NCI-H187 treated with DMSO at 0.1 percent for 48 hours (cell line): ENCODE measurements around the gene ZFHX3.

Source experiments
- DNase-seq: peaks from one replicate; lab custom pipeline; 2025; lab: John Stamatoyannopoulos, UW

The ZFHX3 gene

GRCh38 chr16:73054813-73055482 lies 7.0 kb upstream of the ZFHX3 start:
- no peak for DNase-seq

- no peak for DNase-seq
Observed at GRCh38 chr16:73054498-73054812, 6.5 kb upstream of the ZFHX3 start.

DNA sequence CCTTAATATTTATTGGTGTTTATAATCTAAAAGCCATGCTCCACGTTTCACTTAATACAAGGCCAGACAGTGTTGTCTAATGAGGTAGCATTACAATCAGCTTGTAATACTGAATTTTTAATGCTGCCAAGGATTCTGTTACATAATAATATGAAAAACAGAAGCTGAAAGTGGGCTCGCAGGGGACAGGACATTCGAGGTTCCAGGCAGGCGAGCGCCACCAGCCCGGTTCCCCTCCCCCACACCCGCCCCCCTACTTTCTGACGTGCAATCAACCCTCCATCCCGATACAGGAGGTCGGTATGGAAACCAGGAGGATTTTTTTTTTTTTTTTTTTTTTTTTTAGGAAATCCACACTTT lies 6.2 kb upstream of the ZFHX3 start:
- no peak for DNase-seq

GRCh38 chr16:73053364-73054124 lies 5.6 kb upstream of the ZFHX3 start:
- DNase-seq: no peak

DNA sequence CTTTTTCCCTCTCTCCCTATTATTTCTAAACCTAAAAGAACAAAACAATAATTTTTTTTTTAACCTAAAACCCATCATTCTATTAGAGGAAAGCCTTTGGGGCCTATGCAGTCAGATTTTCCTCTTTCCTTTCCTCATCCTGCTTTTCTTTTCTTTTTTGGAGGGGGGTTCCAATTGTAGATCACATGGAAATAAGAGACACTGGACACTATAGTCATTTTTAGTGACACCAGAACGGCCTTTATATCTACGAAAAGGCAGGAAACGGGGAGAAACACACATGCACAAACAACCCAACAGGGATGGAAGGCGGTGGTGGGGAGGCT lies 5.1 kb upstream of the ZFHX3 start:
- no peak for DNase-seq

- DNase-seq: no peak
Observed at GRCh38 chr16:73052576-73052975, 4.6 kb upstream of the ZFHX3 start.

GRCh38 chr16:73051961-73052360 lies 4.0 kb upstream of the ZFHX3 start:
- no peak for DNase-seq

DNA sequence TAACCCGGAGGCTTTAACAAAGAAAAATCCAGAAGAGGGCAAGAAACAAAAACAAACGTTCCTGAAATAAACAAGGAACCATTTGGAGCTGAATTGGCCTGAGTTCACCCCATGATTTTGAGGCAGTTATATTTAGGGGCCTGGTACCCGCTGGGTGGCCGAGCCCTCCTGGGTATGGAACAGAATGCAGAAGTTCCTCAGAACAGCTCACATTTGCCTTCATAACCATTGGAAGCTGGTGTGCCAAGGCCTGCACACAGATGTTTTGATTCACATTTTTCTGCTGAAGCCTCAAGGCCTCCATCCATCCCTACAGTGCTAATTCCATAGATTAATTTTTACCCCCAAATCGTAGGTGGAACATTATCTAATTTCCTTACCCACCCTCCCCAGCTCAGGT lies 3.3 kb upstream of the ZFHX3 start:
- no peak for DNase-seq

GRCh38 chr16:73050201-73051099 lies 2.5 kb upstream of the ZFHX3 start:
- no peak for DNase-seq

DNA sequence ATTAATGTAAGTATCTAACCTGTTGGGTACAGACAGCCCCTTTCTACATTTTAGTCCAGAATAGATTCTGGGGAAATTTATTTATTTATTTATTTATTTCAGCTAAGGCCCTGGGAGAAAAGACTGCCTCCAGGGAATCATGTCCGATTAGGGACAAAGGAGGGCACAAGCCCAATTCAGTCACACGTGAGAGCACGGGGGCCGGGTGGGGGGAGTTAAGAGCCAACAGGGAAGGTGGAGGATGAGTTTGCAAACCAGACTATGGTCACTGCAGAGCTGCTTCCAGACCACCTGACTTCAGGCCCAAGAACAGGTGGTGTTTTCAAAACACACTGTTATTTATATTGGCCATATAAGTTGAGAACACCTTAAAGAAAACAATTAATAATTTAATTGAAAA lies 1.6 kb upstream of the ZFHX3 start:
- no peak for DNase-seq

- no peak for DNase-seq
Observed at GRCh38 chr16:73049091-73049490, 1.2 kb upstream of the ZFHX3 start.

GRCh38 chr16:73048292-73049080 lies 558 bp upstream of the ZFHX3 start:
- no peak for DNase-seq

- no peak for DNase-seq
Observed at GRCh38 chr16:73047221-73047535, 750 bp downstream of the ZFHX3 start.

DNA sequence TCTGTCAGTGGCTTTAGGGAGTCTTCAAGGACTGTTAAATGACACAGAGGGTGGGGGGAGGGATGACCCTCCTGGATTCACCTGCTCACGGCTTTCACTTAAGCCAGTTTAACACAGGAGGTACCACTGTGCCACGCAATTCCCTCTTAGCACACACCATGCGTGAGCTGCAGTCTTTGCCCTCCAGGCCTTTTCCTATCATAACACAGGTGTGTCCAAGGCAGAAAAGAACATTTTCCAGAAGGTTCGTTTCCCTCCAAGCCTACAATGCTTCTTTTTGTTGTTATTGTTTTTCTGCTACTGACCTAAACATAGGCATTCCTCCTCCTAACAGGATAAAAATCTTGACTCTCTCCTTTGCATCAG lies 1.1 kb downstream of the ZFHX3 start:
- no peak for DNase-seq

GRCh38 chr16:73046202-73046848 lies 1.6 kb downstream of the ZFHX3 start:
- DNase-seq: no peak

DNA sequence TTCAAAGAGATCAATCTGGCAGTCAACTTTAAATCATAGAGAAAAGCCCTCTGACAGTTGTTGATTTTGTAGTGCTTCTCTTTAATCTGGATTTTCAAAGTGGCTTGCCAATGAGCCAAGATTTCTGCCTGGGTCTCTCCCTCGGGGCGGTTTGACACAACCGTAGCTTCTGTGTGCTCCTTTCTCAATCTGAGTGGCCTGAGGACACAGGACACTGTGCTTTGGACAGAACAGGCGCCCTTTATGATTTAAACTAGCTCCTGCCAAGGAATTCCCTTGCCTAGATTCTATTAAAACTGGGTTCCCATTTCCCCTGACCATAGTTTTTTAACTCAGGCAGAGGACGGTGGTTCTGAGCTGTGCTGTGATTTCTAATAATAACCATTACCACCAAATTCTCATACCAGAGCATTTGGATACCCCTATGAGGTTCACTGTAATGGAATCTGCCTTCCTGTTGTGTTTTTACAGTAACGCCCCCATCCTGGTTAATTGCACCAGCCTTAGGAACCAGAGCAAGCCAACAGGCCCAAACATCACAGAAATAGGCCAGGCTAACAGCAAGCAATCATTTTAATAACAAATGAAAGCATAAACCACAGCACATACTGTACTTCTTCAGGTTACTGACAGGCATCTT lies 4.0 kb downstream of the ZFHX3 start:
- DNase-seq: no peak

- DNase-seq: no peak
Observed at GRCh38 chr16:73042807-73043206, 5.1 kb downstream of the ZFHX3 start.

DNA sequence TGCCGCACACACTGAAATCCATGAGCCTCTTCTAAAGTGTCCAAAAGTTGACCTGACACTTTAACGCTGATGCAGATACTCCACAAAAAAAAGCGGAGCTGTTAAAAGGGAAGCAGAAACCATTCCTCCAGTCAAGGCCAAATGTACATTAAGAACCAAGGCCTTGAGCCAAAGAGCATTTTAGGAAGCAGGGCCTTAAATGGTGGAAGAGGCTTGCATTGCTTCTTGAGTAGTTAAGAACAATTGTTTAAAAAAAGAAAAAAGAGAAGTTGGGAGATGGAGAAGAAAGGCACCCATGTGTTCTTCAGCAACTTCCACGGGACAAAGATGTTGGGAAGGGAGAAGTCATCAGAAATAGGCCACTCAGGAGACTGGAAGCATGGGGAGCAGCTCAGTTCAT lies 6.3 kb downstream of the ZFHX3 start:
- DNase-seq: no peak

GRCh38 chr16:73040735-73041402 lies 7.1 kb downstream of the ZFHX3 start:
- DNase-seq: no peak

- no peak for DNase-seq
Observed at GRCh38 chr16:73040136-73040535, 7.8 kb downstream of the ZFHX3 start.
